Progenitor cell of endocrine pancreas (in vitro differentiated cells): Measurements from ENCODE around the gene ZFPM1. TPM values are rescaled to one million over a fixed set of nuclear protein-coding genes. Genes with fewer than 3 reads are reported as not detected.

Source experiments
- DNase-seq: peaks from one replicate; pipeline ENCODE4 v3.0.0; 2021; ENCODE audit warnings: low spot score; ENCODE audit not compliant: unreplicated experiment
- H3K27ac Mint-ChIP-seq: 2 replicates; pipeline ENCODE4 v1.8.0; 2021; ENCODE audit warnings: mild to moderate bottlenecking, moderate library complexity, mixed read lengths
- H3K27me3 Mint-ChIP-seq: 2 replicates; pipeline ENCODE4 v1.8.0; 2021; ENCODE audit warnings: mixed read lengths
- H3K36me3 Mint-ChIP-seq: 2 replicates; pipeline ENCODE4 v1.8.0; 2022; ENCODE audit warnings: mixed read lengths; ENCODE audit not compliant: insufficient read depth
- H3K4me1 Mint-ChIP-seq: 2 replicates; pipeline ENCODE4 v1.8.0; 2021; ENCODE audit warnings: low read depth, mixed read lengths
- H3K4me3 Mint-ChIP-seq: 2 replicates; pipeline ENCODE4 v1.8.0; 2021; ENCODE audit warnings: low read depth, mild to moderate bottlenecking, moderate library complexity, mixed read lengths
- H3K9me3 Mint-ChIP-seq: 2 replicates; pipeline ENCODE4 v1.8.0; 2021; ENCODE audit warnings: low read depth, mixed read lengths
- CTCF ChIP-seq: fragments of 200-600 bp; sonication (generic); IDR thresholded peaks from one replicate; pipeline ENCODE4 v1.5.0; 2021; ENCODE audit warnings: antibody characterized with exemption, mild to moderate bottlenecking; ENCODE audit not compliant: unreplicated experiment
- total RNA-seq: library from RNA; stranded (reverse); gene quantifications from 2 replicates; pipeline ENCODE4 v1.2.1, GENCODE V29; 2021

The ZFPM1 gene
- total RNA-seq, 1 donor from 2014 or later = 90.6 TPM

- Mint-ChIP-seq H3K4me1 (peaks cover 6% of the 10 kb centered on the region), H3K4me3 (no peak overlapping the region), H3K27ac (no peak overlapping the region), H3K36me3 (no peaks in the 10 kb centered on the region), H3K9me3 (no peaks in the 10 kb centered on the region), H3K27me3 (peaks cover 26% of the 10 kb centered on the region)
- DNase-seq = no peak
- TF ChIP-seq CTCF = no peak
Observed at GRCh38 chr16:88447881-88448280, 5.2 kb upstream of the ZFPM1 start.

GRCh38 chr16:88448461-88449266 is 4.4 kb upstream of the ZFPM1 start:
- H3K36me3 Mint-ChIP-seq = no peaks in the 10 kb centered on the region
- no peak overlapping the region for H3K4me3 Mint-ChIP-seq
- no peak for DNase-seq
- TF ChIP-seq CTCF = no peak
- peaks cover 3% of the 10 kb centered on the region for H3K4me1 Mint-ChIP-seq
- H3K27me3 Mint-ChIP-seq = peaks cover 26% of the 10 kb centered on the region
- H3K27ac Mint-ChIP-seq = peak overlapping the region; percentile 59
- no peaks in the 10 kb centered on the region for H3K9me3 Mint-ChIP-seq

- Mint-ChIP-seq H3K9me3 (no peaks in the 10 kb centered on the region), H3K27ac (no peak overlapping the region), H3K36me3 (no peaks in the 10 kb centered on the region), H3K27me3 (peaks cover 26% of the 10 kb centered on the region), H3K4me3 (no peak overlapping the region), H3K4me1 (peaks cover 3% of the 10 kb centered on the region)
- no peak for TF ChIP-seq CTCF
- DNase-seq = no peak
Observed at GRCh38 chr16:88449267-88449561, 3.9 kb upstream of the ZFPM1 start.

GRCh38 chr16:88451586-88452481 is 1.2 kb upstream of the ZFPM1 start:
- Mint-ChIP-seq H3K9me3 (no peaks in the 10 kb centered on the region), H3K27me3 (peaks cover 22% of the 10 kb centered on the region), H3K36me3 (no peaks in the 10 kb centered on the region), H3K4me1 (peaks cover 7% of the 10 kb centered on the region), H3K4me3 (peak overlapping the region; percentile 49), H3K27ac (no peak overlapping the region)
- DNase-seq = no peak
- TF ChIP-seq CTCF = no peak

GRCh38 chr16:88452482-88453216 is 431 bp upstream of the ZFPM1 start:
- no peak overlapping the region for H3K27ac Mint-ChIP-seq
- H3K27me3 Mint-ChIP-seq = peaks cover 16% of the 10 kb centered on the region
- H3K4me3 Mint-ChIP-seq = peak overlapping the region; percentile 74

More at GRCh38 chr16:88452482-88453216, 431 bp upstream of the ZFPM1 start:
- H3K4me1 Mint-ChIP-seq = peaks cover 10% of the 10 kb centered on the region
- H3K36me3 Mint-ChIP-seq = no peaks in the 10 kb centered on the region
- DNase-seq = peak; percentile 98
- TF ChIP-seq CTCF = no peak
- H3K9me3 Mint-ChIP-seq = no peaks in the 10 kb centered on the region
